Sigmoid colon (tissue), 4 donors: Measurements from ENCODE around the gene PCED1B.

Source experiments
- CTCF ChIP-seq, 4 experiments: fragments of 450-650 bp in 3 of 4; fragments of 200-600 bp in 1 of 4; IDR thresholded peaks; one replicate each; pipeline ENCODE4 v1.5.1; 2016 to 2019; ENCODE audit warnings: antibody characterized with exemption in 4 of 4, mild to moderate bottlenecking in 3 of 4, moderate library complexity in 2 of 4
- POLR2AphosphoS5 ChIP-seq, 4 donors: sonication (generic); formaldehyde crosslinking; IDR thresholded peaks; one replicate each; pipeline ENCODE4 v1.6.1; 2017; ENCODE audit warnings: antibody characterized with exemption in 4 of 4

- TF ChIP-seq CTCF (IDR thresholded peaks at IDR 0.05) (no peak), POLR2AphosphoS5 (IDR thresholded peaks at IDR 0.05) (no peak)
Measured at GRCh38 chr12:47039756-47040155, 39.7 kb upstream of the PCED1B start.
